A549 (cell line): Measurements from ENCODE around the gene C11orf68. TPM values are rescaled to one million over a fixed set of nuclear protein-coding genes. Genes with fewer than 3 reads are reported as not detected.
A peak's percentile ranks its signal among the peaks of the same experiment; 100 is the strongest.

Experiments
- ATAC-seq, 2 experiments: fragments of 200-7000 bp in 1 of 2; fragments of >200 bp in 1 of 2; cut with Nextera tagmentation in 1 of 2; cut with Tn5 transposase in 1 of 2; 3 replicates each; pipeline versions ENCODE4 v1.8.0 to v1.9.1; 2018 to 2020; ENCODE audit warnings: mild to moderate bottlenecking in 1 of 2, moderate library complexity in 1 of 2
- CTCF ChIA-PET: fragments of 300-600 bp; sonication (Branson Sonifier 250); formaldehyde crosslinking; extraction: SDS; loops from one replicate; lab custom pipeline; 2021; ENCODE audit warnings: antibody characterized with exemption, inconsistent platforms; lab: Yijun Ruan, JAX
- POLR2A ChIA-PET: fragments of 350-600 bp; formaldehyde crosslinking; extraction: SDS; loops from one replicate; lab custom pipeline; 2021; ENCODE audit warnings: antibody characterized with exemption, inconsistent platforms; lab: Yijun Ruan, JAX
- DNase-seq, 2 experiments: peaks; one replicate each; pipeline versions ENCODE4 v3.0.0 to v3.0.0-alpha.2; 2011 to 2016; ENCODE audit warnings: low read depth in 1 of 2, low spot score in 1 of 2
- FAIRE-seq: peaks from 2 replicates; lab custom pipeline; 2011; peaks lifted over from hg19 to GRCh38; lab: Jason Lieb, UNC
- H3K27ac ChIP-seq, 2 experiments: fragments of >200 bp; sonication (Bioruptor Twin); formaldehyde crosslinking; 3 replicates each; pipeline ENCODE4 v1.5.1; 2016 to 2017
- H3K4me1 ChIP-seq: fragments of >200 bp; sonication (Bioruptor Twin); formaldehyde crosslinking; 3 replicates; pipeline ENCODE4 v1.6.1; 2016
- H3K4me2 ChIP-seq: fragments of >200 bp; sonication (Bioruptor Twin); formaldehyde crosslinking; 3 replicates; pipeline ENCODE4 v1.6.1; 2016
- H3K4me3 ChIP-seq: fragments of >200 bp; sonication (Bioruptor Twin); formaldehyde crosslinking; 3 replicates; pipeline ENCODE4 v1.5.1; 2016
- H3K9me3 ChIP-seq: fragments of >200 bp; sonication (Bioruptor Twin); formaldehyde crosslinking; 3 replicates; pipeline ENCODE4 v1.6.1; 2016
- BHLHE40 ChIP-seq: IDR thresholded peaks from 2 replicates; pipeline ENCODE4 v1.6.1; 2012; ENCODE audit warnings: low read depth, low read length, inconsistent platforms
- CBX8 ChIP-seq: fragments of 200-600 bp; sonication (generic); IDR thresholded peaks from 2 replicates; pipeline ENCODE4 v1.6.1; 2016
- CTCF ChIP-seq: fragments of >200 bp; sonication (Bioruptor Twin); formaldehyde crosslinking; IDR thresholded peaks from 3 replicates; pipeline ENCODE4 v1.5.1; 2016
- ESRRA ChIP-seq: fragments of 150-350 bp; IDR thresholded peaks from 2 replicates; pipeline ENCODE4 v1.6.1; 2014; ENCODE audit warnings: mild to moderate bottlenecking, low read length, borderline replicate concordance
- FOSL2 ChIP-seq, 2 experiments: fragments of 450-650 bp in 1 of 2; fragments of >200 bp in 1 of 2; sonication (Bioruptor Twin) in 1 of 2; formaldehyde crosslinking; IDR thresholded peaks; 2 replicates each; pipeline versions ENCODE4 v1.5.0 to v1.6.1; 2016 to 2020; ENCODE audit warnings: mild to moderate bottlenecking in 1 of 2, moderate library complexity in 1 of 2
- HES2 ChIP-seq: fragments of >200 bp; sonication (Bioruptor Twin); formaldehyde crosslinking; IDR thresholded peaks from 2 replicates; pipeline ENCODE4 v1.6.1; 2016
- HMGXB4 ChIP-seq: fragments of 250-450 bp; sonication (Bioruptor Pico); IDR thresholded peaks from 2 replicates; pipeline ENCODE4 v1.5.0; 2021; ENCODE audit warnings: mild to moderate bottlenecking, moderate library complexity, borderline replicate concordance
- HOXA7 ChIP-seq: fragments of 250-450 bp; sonication (Bioruptor Pico); IDR thresholded peaks from 2 replicates; pipeline ENCODE4 v1.5.0; 2020; ENCODE audit warnings: mild to moderate bottlenecking, moderate library complexity
- HOXB13 ChIP-seq: fragments of 250-450 bp; sonication (Bioruptor Pico); IDR thresholded peaks from 2 replicates; pipeline ENCODE4 v1.5.0; 2020; ENCODE audit warnings: low read depth, mild to moderate bottlenecking, moderate library complexity
- KDM1A ChIP-seq: fragments of 200-600 bp; sonication (generic); IDR thresholded peaks from 2 replicates; pipeline ENCODE4 v1.6.1; 2016; ENCODE audit warnings: low read depth, mild to moderate bottlenecking
- MAZ ChIP-seq: fragments of 150-350 bp; IDR thresholded peaks from 2 replicates; pipeline ENCODE4 v1.6.1; 2014; ENCODE audit warnings: antibody characterized with exemption, low read depth, low read length, borderline replicate concordance
- NFE2L2 ChIP-seq: fragments of 150-350 bp; conservative IDR thresholded peaks from 2 replicates; pipeline ENCODE4 v1.6.1; 2014; ENCODE audit warnings: low read length
- PHF8 ChIP-seq: fragments of 200-600 bp; sonication (generic); IDR thresholded peaks from 2 replicates; pipeline ENCODE4 v1.6.1; 2016; ENCODE audit warnings: low read depth, mild to moderate bottlenecking, antibody characterized with exemption, moderate library complexity, borderline replicate concordance
- RAD21 ChIP-seq, 2 experiments: fragments of >200 bp in 1 of 2; sonication (Bioruptor Twin) in 1 of 2; formaldehyde crosslinking in 1 of 2; IDR thresholded peaks in 1 of 2; conservative IDR thresholded peaks in 1 of 2; 2 replicates in 1 of 2; 3 replicates in 1 of 2; pipeline ENCODE4 v1.6.1; 2012 to 2018; ENCODE audit warnings: inconsistent platforms in 1 of 2
- RARB ChIP-seq: fragments of 250-450 bp; sonication (Bioruptor Pico); IDR thresholded peaks from 2 replicates; pipeline ENCODE4 v1.8.0; 2021; ENCODE audit warnings: mild to moderate bottlenecking, moderate library complexity
- RCOR1 ChIP-seq: fragments of 150-350 bp; IDR thresholded peaks from 2 replicates; pipeline ENCODE4 v1.6.1; 2014; ENCODE audit warnings: antibody characterized with exemption, low read length, low read depth
- TP53 ChIP-seq: fragments of 250-450 bp; sonication (Bioruptor Pico); IDR thresholded peaks from 2 replicates; pipeline ENCODE4 v1.5.0; 2021; ENCODE audit warnings: mild to moderate bottlenecking, moderate library complexity
- ZFP36 ChIP-seq: fragments of 450-650 bp; IDR thresholded peaks from 2 replicates; pipeline ENCODE4 v1.6.1; 2014; ENCODE audit warnings: borderline replicate concordance; ENCODE audit not compliant: partially characterized antibody
- WGBS: methylation state at CpG from one replicate; pipeline ENCODE4 v1.1.6; 2017; ENCODE audit errors: missing lambda C conversion rate; 5-methylcytosine and 5-hydroxymethylcytosine counted together
- polyA plus RNA-seq, 4 experiments: library from polyadenylated mRNA; depleted of rRNA in 3 of 4; stranded (reverse); fragments of >200 nt; fragmentation: RNase III in 1 of 4; extraction: RNeasy Plus Mini Kit Qiagen cat#74134 plus additional on column Dnase treatment in 1 of 4; gene quantifications; 2 replicates in 3 of 4; 3 replicates in 1 of 4; pipeline ENCODE4 v1.2.3, GENCODE V29; 2011 to 2017

The C11orf68 gene
- polyA plus RNA-seq, 2 of the 4 experiments (the other 2 are of a cell fraction) = 10.6 to 17.0 TPM

- no peak for TF ChIP-seq HMGXB4 (CRISPR knock-in tag)
- no peak for TF ChIP-seq NFE2L2
- TF ChIP-seq HOXB13 (CRISPR knock-in tag) = no peak
- TF ChIP-seq ESRRA = no peak
- TF ChIP-seq KDM1A = no peak
- TF ChIP-seq PHF8 = peak; percentile 70
- TF ChIP-seq RAD21 (conservative IDR thresholded peaks at IDR 0.05 in 1 of 2, IDR thresholded peaks at IDR 0.05 in 1 of 2) = 0 out of 5 replicates have a peak, but pooled peaks of 1 of the 2 experiments have one; percentile 9
- no peak for TF ChIP-seq CBX8
- no peak for TF ChIP-seq BHLHE40
- TF ChIP-seq ZFP36 = no peak
- TF ChIP-seq HES2 = no peak
- no peak for TF ChIP-seq RCOR1
- TF ChIP-seq MAZ = no peak
- TF ChIP-seq FOSL2 (IDR thresholded peaks at IDR 0.05) = no peak
- 0 out of 2 replicates have a peak, but pooled peaks have one; percentile 9 for TF ChIP-seq FOSL2 (CRISPR knock-in tag; IDR thresholded peaks at IDR 0.05)
- TF ChIP-seq TP53 (CRISPR knock-in tag) = peak; percentile 42; the same call in 1 of the 2 replicates
Observed at GRCh38 chr11:65961267-65962140, 42.6 kb upstream of the C11orf68 start, which contains the start of gene SART1 (continued).

- DNase-seq (no peak), FAIRE-seq (no peak), ATAC-seq (peak in 1 of 2 experiments; percentile 37; a peak in 3 of 6 replicates)
- H3K4me2 ChIP-seq = peak overlapping the region; percentile 82
- no peaks in the 10 kb centered on the region for H3K9me3 ChIP-seq
- 55% methylated on average over 16 of the region's 16 CpGs for WGBS
- H3K4me3 ChIP-seq = peak overlapping the region; percentile 95
- peaks cover 12% of the 10 kb centered on the region; the same call in 2 of the 3 replicates for H3K4me1 ChIP-seq
- no peak for TF ChIP-seq HOXA7 (CRISPR knock-in tag)
- TF ChIP-seq RAD21 (conservative IDR thresholded peaks at IDR 0.05 in 1 of 2, IDR thresholded peaks at IDR 0.05 in 1 of 2) = no peak
- TF ChIP-seq CTCF = no peak
- TF ChIP-seq HES2 = no peak
- no peak for TF ChIP-seq TP53 (CRISPR knock-in tag)
- TF ChIP-seq NFE2L2 = no peak
- TF ChIP-seq RARB (CRISPR knock-in tag) = no peak
- peak overlapping the region; percentile 82 to 99 for H3K27ac ChIP-seq
- POLR2A ChIA-PET = interaction anchor here (0.7 kb wide), 1 partner anchor 71 kb away, joined by 3 read pairs; the partner anchor contains the start of gene CCDC85B
- CTCF ChIA-PET = interaction anchor here (0.6 to 3.3 kb wide), 4 partner anchors 49 to 76 kb away, joined by 3 to 25 read pairs (median 5); partner anchors contain the start of gene FIBP
Observed at GRCh38 chr11:65960824-65961266, 42.0 kb upstream of the C11orf68 start.
